Right atrium auricular region (tissue), 2 donors: ENCODE data around the gene ATPAF1. TPM values are rescaled to one million over a fixed set of nuclear protein-coding genes. Genes with fewer than 3 reads are reported as not detected.

Experiments used
- DNase-seq: peaks from one replicate; pipeline ENCODE4 v3.0.0-alpha.2; 2019; ENCODE audit warnings: low spot score
- H3K27ac ChIP-seq, 2 donors: fragments of 200-600 bp; sonication (generic); 1 replicate in 1 of 2; 2 replicates in 1 of 2; pipeline ENCODE4 v1.5.1; 2016 to 2019
- H3K27me3 ChIP-seq, 2 donors: fragments of 200-600 bp; sonication (generic); one replicate each; pipeline versions ENCODE4 v1.5.1 to v1.6.0; 2017 to 2019
- H3K36me3 ChIP-seq: fragments of 200-600 bp; sonication (generic); one replicate; pipeline ENCODE4 v1.5.1; 2016
- H3K4me1 ChIP-seq, 2 donors: fragments of 200-600 bp; sonication (generic); one replicate each; pipeline versions ENCODE4 v1.5.1 to v1.6.0; 2017 to 2019
- H3K4me3 ChIP-seq, 2 donors: fragments of 200-600 bp; sonication (generic); 1 replicate in 1 of 2; 2 replicates in 1 of 2; pipeline ENCODE4 v1.5.1; 2017 to 2019; ENCODE audit warnings: mild to moderate bottlenecking in 1 of 2, moderate library complexity in 1 of 2
- H3K9me3 ChIP-seq, 2 donors: fragments of 200-600 bp; sonication (generic); one replicate each; pipeline ENCODE4 v1.5.1; 2019
- total RNA-seq, 2 donors: library from RNA; depleted of rRNA; stranded (reverse); fragments of >200 nt; gene quantifications; one replicate each; pipeline ENCODE4 v1.1.0, GENCODE V29; 2016
- TF ChIP-seq, protein P1 (sequence below), 2 donors: fragments of 200-600 bp; sonication (generic); IDR thresholded peaks; one replicate each; pipeline ENCODE4 v1.5.1; 2019; ENCODE audit warnings: antibody characterized with exemption in 2 of 2

The ATPAF1 gene
- total RNA-seq, 2 donors from 2014 or later = 113 to 201 TPM

DNA sequence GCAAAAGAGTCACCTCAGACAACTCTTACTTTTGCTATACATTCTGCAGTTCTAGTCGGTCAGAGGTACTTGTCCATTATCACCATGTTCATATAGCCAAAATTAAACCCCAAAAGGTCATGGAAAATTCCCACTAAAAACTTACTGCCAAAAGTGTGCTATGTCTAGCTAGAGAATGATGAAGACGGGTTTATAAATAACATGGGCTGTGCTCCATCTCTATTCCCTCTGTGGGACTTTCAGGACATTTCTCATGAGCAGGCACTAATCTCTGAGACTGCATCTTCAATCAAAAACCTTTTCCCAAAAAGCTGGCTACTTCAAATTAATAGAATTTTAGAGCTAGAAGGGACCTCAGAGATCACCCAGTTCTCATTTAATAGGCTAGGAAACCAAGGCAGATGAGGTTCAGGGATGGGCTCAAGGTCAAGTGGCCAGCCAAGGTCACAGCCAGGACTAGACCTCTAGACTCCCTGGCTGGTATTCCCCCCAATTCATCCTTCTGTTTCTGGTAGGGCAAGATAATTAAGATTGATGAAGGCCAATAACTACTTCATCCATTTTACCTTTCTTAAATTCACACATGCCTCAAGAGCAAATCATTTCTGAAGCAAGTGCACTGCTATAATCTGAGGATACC, 30.6 kb downstream of the ATPAF1 start:
- no peaks in the 10 kb centered on the region for H3K27me3 ChIP-seq
- H3K36me3 ChIP-seq = peaks cover 48% of the 10 kb centered on the region
- H3K9me3 ChIP-seq = no peaks in the 10 kb centered on the region
- TF ChIP-seq, protein P1, sequence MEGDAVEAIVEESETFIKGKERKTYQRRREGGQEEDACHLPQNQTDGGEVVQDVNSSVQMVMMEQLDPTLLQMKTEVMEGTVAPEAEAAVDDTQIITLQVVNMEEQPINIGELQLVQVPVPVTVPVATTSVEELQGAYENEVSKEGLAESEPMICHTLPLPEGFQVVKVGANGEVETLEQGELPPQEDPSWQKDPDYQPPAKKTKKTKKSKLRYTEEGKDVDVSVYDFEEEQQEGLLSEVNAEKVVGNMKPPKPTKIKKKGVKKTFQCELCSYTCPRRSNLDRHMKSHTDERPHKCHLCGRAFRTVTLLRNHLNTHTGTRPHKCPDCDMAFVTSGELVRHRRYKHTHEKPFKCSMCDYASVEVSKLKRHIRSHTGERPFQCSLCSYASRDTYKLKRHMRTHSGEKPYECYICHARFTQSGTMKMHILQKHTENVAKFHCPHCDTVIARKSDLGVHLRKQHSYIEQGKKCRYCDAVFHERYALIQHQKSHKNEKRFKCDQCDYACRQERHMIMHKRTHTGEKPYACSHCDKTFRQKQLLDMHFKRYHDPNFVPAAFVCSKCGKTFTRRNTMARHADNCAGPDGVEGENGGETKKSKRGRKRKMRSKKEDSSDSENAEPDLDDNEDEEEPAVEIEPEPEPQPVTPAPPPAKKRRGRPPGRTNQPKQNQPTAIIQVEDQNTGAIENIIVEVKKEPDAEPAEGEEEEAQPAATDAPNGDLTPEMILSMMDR (IDR thresholded peaks at IDR 0.05) = no peak
- no peak for DNase-seq
- peaks cover 0 to 18% of the 10 kb centered on the region in 2 donors for H3K4me1 ChIP-seq
- H3K4me3 ChIP-seq = no peak overlapping the region
- peak overlapping the region; percentile 56 to 83 for H3K27ac ChIP-seq

DNA sequence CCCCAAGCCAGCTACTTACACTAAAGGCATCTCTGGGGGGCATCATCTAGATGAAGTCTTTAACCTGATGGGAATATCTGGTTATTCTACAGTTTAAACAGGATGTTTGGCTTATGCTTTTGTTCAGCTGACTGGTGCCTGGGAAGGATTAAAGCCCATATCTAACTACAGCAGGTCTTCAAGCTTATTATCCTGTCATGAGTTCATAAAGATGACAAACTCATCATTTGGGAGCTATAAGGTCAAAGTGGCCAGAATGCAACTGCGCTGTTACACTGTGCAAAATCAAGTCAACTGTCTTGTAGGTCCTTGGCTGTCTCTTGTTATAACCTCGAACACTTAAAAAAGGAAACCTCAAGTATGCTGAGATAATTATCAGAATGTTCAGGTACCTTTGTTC, 33.0 kb downstream of the ATPAF1 start:
- no peak for DNase-seq
- H3K4me1 ChIP-seq = peaks cover 0 to 18% of the 10 kb centered on the region in 2 donors
- TF ChIP-seq, protein P1 (IDR thresholded peaks at IDR 0.05) = no peak
- peaks cover 50% of the 10 kb centered on the region for H3K36me3 ChIP-seq
- no peak overlapping the region for H3K27ac ChIP-seq
- H3K27me3 ChIP-seq = no peaks in the 10 kb centered on the region
- H3K9me3 ChIP-seq = no peaks in the 10 kb centered on the region
- no peak overlapping the region for H3K4me3 ChIP-seq

DNA sequence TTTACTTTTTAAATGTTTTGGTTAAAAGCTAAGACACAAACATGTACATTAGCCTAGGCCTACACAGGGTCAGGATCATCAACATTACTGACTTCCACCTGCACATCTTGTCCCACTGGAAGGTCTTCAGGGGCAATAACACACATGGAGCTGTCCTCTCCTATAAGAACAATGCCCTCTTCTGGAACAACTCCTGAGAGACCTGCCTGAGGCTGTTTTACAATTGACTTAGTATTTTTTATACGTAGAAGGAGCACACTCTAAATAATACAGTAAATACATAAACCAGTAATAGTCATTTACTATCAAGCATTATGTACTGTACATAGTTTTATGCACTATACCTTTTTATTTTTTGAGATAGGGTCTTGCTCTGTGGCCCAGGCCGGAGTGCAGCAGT, 37.4 kb downstream of the ATPAF1 start:
- H3K27ac ChIP-seq = no peak overlapping the region
- no peak overlapping the region for H3K4me3 ChIP-seq
- no peaks in the 10 kb centered on the region for H3K27me3 ChIP-seq
- no peaks in the 10 kb centered on the region for H3K4me1 ChIP-seq
- H3K9me3 ChIP-seq = no peaks in the 10 kb centered on the region
- peaks cover 52% of the 10 kb centered on the region for H3K36me3 ChIP-seq
- TF ChIP-seq, protein P1 (IDR thresholded peaks at IDR 0.05) = no peak
- DNase-seq = no peak

DNA sequence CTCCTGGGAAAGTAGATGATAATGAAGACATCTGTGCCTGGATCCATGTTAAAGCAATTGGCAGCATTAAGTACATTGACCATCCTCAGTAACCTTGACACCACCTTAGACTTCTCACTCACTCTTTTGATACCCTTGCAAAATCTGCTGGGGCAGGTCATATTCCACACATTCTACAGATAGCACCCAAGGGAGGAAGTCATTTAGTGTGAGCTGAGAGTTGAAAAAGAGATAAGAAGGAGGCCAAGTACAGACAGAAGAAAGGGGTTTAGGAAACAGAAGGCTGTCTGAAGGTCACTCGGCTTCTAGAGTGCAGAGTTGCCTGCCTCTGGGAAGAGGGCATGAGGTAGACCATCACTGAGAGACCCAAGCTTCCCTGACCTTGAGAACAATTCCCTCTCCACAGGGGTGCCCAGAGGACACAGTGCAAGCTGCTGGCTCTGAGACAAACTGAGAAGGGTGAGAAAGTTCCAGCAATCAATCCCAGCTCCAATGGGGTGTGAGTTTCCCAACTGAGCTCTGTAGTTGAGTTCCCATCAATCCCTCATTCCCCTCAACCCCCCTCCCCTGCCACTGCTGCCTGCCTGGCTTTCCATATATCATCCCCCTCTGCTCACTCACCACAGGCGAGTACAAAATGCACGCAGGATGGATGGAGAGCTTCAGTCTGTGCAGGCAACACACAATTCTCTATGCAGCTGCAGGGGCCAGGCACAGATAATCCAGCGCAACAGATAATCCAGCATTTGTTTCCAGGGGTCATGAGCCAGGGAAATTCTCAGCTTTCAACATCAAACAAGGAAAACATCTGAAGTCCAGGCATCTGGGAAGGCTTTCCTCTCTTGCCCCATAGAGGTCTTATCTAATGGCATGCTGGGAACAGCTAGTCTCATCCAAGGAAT, 44.2 kb downstream of the ATPAF1 start:
- H3K36me3 ChIP-seq = no peaks in the 10 kb centered on the region
- no peaks in the 10 kb centered on the region for H3K27me3 ChIP-seq
- TF ChIP-seq, protein P1 (IDR thresholded peaks at IDR 0.05) = no peak
- no peak overlapping the region for H3K4me3 ChIP-seq
- peaks cover 2 to 14% of the 10 kb centered on the region in 2 donors for H3K4me1 ChIP-seq
- H3K27ac ChIP-seq = peak overlapping the region in 1 of 2 donors; percentile 25
- no peaks in the 10 kb centered on the region for H3K9me3 ChIP-seq
- DNase-seq = no peak

DNA sequence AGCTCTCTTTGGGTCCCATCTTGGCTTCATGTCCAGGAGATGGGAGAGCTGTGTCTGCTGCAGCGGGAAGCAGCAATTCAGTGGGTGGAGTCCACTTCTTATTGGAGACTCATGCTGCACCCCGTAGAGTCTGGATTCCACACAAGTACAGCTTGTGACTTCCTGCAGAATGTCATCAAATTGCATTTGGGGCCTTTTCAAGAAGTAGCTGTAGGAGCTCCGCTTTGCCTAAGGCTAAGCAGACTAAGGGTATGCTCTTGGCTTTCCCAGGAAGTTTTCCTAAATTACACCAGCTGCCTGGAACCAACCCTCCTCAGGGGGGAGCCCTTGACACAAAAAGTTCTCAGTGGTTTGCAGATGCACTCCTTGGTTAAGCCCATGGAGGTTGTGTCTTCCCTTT, 45.8 kb downstream of the ATPAF1 start:
- TF ChIP-seq, protein P1 (IDR thresholded peaks at IDR 0.05) = peak in 1 of 2 donors; percentile 63
- Histone ChIP-seq H3K4me1 (peaks cover 2 to 18% of the 10 kb centered on the region in 2 donors), H3K27ac (no peak overlapping the region), H3K4me3 (no peak overlapping the region), H3K36me3 (no peaks in the 10 kb centered on the region), H3K9me3 (no peaks in the 10 kb centered on the region), H3K27me3 (no peaks in the 10 kb centered on the region)
- DNase-seq = no peak
